ENCODE data around the gene FNBP1.

Gene FNBP1

DNA sequence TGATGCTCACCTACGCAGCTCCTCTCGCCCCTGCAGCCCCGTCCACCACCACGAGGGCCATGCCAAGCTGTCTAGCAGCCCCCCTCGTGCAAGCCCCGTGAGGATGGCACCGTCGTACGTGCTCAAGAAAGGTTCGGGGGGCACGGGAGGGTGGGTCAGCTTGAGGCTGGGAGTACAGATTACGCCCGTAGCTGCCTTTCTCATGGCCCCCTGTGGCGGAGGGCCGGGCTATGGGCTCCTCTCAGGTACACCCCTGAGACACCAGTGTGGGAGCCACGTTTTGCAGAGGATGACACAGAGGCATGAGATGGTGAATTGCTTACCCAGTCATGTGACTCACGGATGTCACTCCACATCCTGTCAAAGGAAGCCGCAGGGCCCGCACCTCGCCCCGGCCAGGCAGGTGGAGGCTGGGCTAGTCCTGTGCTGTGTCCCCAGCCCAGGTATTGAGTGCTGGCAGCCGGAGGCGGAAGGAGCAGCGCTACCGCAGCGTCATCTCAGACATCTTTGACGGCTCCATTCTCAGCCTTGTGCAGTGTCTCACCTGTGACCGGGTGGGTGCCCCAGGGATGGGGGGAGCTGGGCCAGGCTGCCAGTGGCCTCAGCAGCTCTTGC is 174.0 kb downstream of the FNBP1 start:
- no peak for TF ChIP-seq POLR2A (IDR thresholded peaks at IDR 0.05; ENCODE audit: low read depth, low read length)
- FAIRE-seq, result no peak
- DNase-seq (ENCODE audit: insufficient read length, low spot score), result no peak

DNA sequence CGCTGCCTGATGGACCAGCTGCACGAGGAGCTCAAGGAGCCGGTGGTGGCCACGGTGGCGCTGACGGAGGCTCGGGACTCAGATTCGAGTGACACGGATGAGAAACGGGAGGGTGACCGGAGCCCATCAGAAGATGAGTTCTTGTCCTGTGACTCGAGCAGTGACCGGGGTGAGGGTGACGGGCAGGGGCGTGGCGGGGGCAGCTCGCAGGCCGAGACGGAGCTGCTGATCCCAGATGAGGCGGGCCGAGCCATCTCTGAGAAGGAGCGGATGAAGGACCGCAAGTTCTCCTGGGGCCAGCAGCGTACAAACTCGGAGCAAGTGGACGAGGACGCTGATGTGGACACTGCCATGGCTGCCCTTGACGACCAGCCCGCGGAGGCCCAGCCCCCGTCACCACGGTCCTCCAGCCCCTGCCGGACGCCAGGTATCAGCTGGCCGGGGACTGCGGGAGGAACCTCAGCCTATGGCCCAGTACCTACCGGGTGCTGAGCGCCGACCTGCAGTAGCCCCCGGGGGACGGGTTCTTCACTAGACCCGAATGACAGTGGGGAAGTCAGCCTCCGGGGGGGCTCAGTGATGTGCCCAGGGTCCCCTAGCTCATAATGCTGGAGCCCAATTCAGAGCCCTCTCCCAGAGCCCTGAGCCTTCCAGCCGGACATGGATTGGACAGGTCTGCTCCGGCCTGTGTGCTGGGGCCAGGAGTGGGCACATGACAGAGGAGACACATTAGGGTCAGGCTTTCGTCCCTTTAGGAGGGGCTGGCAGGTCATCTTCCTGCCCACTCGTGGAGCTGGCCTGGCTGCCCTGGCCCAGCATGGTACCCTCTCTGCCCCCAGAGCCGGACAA is 174.7 kb downstream of the FNBP1 start:
- no peak for DNase-seq (ENCODE audit: insufficient read length, low spot score)
- FAIRE-seq, result no peak
- TF ChIP-seq POLR2A (IDR thresholded peaks at IDR 0.05; ENCODE audit: low read depth, low read length), result no peak

DNA sequence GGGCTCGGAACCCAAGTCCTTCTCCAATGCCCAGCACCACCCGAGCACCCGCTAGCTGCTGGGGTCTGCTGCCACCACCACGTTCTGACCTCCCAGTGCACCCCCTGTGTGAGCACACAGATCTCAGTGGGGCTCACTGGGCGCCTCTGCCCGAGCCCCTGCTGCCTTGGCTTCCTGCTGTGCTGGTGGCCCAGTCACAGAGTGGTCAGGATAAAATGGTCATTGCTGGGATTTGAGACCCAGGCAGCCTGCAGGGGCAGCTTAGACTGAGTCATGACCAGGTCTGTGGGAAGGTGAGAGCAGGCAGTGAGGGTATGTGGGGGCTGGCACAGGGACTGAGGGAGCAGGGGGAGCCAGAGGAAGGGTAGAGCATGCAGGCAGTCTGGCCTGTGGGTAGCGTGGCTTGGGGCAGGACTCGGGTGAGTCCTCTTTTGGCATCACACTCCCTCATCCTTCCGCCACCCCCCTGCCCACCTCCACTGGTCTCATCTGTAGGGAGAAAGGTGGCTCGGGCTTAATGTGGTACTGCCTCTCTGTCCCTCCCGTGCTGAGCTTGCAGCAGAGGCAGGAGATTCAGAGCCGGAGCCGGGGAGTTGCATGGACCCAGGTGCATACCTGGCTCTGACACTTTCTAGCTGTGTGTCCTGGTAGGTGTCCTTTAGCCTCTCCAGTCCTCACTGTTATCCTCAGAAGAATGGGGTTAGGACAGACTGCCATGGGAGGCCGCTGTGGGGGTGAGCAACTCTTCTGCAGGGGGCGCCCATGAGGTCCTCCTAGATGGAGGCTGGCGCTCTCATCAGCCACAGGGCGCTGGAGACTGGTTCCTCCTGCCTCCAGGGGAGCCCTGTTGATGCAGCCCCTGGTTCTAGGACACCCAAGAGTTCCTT is 175.6 kb downstream of the FNBP1 start:
- DNase-seq (ENCODE audit: insufficient read length, low spot score), result no peak
- FAIRE-seq, result no peak
- no peak for TF ChIP-seq POLR2A (IDR thresholded peaks at IDR 0.05; ENCODE audit: low read depth, low read length)

DNA sequence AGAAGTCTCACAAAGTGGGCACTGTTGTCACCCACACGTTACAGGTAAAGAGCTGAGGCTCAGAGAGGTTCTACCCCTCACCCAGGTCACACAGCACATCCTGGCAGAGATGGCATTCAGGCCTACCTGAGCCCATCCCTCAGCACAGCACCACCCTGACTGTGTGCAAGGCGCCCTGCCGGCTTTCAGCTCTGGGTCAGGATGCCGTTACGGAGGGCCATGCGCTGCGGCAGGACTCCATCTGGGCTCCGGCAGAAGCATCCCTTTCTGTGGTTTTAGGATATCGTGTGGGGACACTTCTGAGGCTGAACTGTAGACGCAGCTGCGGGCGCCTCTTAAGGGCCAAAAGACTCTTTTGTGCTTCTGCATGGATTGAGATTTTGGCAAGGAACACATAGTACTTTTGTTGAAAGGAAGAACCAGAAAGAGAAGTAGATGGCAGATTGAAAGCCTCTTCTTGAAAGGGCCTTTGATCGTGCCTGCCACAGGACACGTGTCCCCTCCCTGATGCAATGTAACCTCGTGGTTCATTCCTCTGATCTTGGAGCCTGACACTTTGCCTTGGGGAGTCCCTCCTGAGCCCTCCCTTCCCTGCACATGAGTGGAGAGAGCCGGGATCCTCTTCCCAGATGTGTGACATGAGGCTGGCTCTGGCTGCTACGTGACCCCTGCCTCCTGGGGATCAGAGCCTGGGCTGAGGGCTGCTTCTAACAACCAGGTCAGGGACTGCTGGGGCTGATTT is 176.4 kb downstream of the FNBP1 start:
- no peak for DNase-seq (ENCODE audit: insufficient read length, low spot score)
- FAIRE-seq, result no peak
- TF ChIP-seq POLR2A (IDR thresholded peaks at IDR 0.05; ENCODE audit: low read depth, low read length), result no peak

DNA sequence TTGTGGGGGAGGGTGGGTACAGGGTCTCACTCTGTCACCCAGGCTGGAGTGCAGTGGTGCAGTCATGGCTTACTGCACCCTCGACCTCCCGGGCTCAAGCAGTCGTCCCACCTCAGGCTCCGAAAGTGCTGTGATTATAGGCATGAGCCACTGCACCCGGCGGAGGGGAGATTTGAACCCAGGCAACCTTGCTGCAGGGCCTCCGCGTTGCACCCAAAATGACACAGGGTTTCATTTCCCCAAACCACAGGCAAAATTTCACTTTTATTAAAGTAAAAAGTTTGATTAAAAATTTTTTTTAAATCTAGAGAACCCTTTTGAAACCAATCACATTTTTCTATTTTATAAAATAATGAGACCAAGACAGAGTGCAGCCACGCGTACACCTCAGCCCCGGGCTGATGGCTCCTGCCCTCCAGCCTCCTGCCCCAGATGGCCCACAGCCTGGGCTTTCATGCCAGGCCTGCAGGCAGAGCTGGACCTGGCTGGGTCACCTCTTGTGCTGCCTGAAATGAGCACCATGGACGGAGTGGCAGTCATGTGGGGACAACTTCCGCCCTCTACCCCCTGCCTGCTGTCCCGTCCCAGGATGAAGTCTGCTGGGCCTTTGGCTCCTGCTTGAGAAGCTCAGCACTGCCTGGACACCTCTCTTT is 177.2 kb downstream of the FNBP1 start:
- no peak for FAIRE-seq
- no peak for TF ChIP-seq POLR2A (IDR thresholded peaks at IDR 0.05; ENCODE audit: low read depth, low read length)
- DNase-seq (ENCODE audit: insufficient read length, low spot score), result no peak

DNA sequence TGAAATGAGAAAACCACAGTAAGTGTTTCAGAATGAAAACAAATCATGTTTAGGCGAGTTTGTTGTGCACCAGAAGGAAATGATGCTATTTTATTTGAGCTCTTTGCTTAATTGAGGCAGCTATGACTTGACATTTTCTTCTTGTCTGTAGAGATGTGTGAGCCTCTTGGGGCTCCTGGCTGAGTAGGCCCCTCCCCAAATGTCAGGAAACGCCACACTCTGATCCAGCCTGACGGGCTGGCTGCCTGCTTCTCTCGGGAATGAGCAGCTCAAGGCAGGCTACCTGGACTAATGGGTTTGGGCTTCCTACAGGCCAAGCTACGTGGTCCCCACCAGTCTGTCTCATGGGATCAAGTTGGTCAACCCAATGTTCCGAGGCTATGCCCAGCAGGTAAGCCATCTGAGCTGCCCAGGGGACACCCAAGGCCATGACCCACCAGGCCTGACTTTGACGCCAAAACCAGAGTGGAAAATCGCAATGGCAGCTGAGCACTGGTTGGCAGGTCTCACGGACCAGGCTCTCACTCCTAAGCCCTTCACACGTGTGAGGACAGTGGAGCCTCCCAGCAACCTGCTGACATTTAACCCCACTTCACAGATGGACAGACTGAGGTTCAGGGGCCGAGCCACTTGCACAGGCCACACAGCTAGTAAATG is 177.9 kb downstream of the FNBP1 start:
- no peak for DNase-seq (ENCODE audit: insufficient read length, low spot score)
- no peak for FAIRE-seq
- no peak for TF ChIP-seq POLR2A (IDR thresholded peaks at IDR 0.05; ENCODE audit: low read depth, low read length)

DNA sequence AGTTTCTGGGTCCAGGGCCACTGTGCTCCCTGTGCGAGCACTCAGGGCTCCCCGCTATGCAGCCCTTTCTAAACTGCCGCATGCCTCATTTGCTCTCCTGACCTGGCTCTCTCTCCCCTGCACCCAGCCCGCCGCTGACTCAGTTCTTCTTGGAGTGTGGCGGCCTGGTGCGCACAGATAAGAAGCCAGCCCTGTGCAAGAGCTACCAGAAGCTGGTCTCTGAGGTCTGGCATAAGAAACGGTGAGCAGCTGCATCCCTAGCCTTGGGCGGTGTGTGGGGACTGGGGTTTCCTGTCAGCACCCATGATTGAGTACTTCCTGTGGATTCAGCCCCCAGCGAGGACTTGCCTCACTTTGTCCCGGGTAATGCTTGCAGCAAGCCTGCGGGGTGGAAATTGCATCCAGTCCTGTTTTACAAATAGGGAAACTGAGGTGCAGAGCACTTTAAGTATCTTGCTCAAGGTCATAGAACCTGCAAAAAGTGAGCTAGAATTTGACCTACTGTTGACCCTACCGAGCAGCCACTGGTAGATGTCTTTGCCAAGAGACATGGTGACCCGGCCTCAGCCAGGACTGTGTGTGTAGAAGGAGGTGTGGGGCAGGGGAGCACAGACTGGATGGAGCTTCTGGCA is 179.8 kb downstream of the FNBP1 start:
- FAIRE-seq, result peak; percentile 78
- DNase-seq (ENCODE audit: insufficient read length, low spot score), result peak; percentile 67
- TF ChIP-seq POLR2A (IDR thresholded peaks at IDR 0.05; ENCODE audit: low read depth, low read length), result no peak

DNA sequence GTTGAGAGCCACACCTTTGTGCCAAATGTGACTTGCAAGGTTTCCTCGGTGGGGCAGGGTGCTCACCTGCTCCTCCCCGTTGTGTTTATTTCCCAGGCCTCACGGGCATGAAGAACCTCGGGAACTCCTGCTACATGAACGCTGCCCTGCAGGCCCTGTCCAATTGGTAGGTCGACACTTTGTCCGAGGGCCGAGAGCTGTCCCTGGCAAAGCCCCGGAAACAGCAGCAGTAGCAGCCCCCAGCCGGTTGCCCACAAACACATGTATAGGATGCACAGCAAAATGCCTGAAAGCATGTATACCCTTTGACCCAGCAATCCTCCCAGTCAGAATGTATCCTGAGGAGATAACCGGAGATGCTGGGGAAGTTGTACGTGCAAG is 181.6 kb downstream of the FNBP1 start:
- TF ChIP-seq POLR2A (IDR thresholded peaks at IDR 0.05; ENCODE audit: low read depth, low read length), result no peak
- FAIRE-seq (no peak), DNase-seq (ENCODE audit: insufficient read length, low spot score) (no peak)

DNA sequence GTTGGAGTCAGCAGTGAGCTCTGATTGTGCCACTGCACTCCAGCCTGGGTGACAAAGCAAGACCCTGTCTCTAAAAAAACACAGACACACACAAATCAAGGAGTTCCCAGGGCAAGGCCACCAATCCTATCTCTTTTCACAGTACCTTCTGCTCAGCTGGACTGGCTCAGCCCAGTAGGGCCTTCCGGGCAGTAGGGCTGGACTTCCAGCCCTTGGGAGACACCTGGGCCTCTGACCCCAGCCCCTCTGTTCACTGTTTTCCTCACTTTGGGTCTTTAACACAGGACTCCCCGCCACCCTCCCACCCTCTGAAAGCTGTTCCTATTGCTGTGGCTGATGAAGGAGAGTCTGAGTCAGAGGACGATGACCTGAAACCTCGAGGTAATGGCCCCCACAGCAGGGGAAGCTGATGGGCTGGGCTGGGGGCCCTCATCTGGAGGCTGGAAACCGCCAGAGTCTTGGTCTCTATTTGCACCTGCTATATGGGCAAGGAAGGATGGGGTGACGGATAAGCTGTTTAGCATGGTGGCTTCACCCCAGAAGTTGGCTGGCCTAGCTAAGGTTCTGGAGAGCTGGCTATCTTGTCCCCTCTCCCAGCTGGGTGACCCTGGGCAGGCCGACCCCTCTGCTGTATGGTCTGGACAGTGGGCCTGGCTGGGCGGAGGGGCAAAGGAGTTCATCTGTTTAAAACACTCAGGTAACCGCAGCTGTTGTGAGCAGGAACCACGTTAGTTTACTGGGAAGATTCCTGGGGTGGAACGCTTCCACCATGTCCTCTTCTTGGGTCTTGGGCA is 182.1 kb downstream of the FNBP1 start:
- no peak for DNase-seq (ENCODE audit: insufficient read length, low spot score)
- no peak for TF ChIP-seq POLR2A (IDR thresholded peaks at IDR 0.05; ENCODE audit: low read depth, low read length)
- no peak for FAIRE-seq

DNA sequence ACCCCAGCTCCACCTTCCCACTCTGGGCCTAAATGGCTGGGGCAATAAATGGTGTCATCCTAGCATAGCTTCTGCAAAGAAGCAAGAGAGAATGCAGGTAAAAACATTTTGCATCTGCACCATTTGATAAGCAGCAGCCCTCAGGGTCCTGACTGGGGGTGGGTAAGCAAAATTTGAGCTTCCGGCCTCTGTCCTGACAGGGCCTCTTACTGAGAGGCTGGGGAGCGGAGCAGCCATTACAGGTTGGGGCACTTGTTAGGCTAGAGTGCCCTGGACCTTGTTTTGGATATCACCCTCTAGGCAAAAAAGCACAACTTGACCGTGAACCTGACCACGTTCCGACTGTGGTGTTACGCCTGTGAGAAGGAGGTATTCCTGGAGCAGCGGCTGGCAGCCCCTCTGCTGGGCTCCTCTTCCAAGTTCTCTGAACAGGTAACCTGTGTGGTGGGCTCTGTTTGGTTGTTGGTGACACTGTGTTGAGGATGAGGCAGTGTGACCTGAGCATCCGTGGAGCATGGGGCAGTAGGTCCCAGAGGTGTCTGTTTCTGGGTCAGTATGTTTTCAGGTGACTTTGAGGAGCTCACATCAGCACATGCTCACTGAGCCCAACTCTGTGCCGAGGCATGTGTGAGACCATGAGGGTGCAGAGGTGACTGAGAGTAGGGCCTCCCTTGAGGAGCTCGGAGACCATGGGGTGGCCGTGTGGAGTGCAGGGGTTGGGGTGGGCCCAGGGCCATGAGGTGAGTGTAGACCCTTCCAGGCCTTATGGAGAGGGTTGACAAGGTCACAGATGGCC is 184.6 kb downstream of the FNBP1 start:
- TF ChIP-seq POLR2A (IDR thresholded peaks at IDR 0.05; ENCODE audit: low read depth, low read length), result no peak
- no peak for FAIRE-seq
- no peak for DNase-seq (ENCODE audit: insufficient read length, low spot score)

DNA sequence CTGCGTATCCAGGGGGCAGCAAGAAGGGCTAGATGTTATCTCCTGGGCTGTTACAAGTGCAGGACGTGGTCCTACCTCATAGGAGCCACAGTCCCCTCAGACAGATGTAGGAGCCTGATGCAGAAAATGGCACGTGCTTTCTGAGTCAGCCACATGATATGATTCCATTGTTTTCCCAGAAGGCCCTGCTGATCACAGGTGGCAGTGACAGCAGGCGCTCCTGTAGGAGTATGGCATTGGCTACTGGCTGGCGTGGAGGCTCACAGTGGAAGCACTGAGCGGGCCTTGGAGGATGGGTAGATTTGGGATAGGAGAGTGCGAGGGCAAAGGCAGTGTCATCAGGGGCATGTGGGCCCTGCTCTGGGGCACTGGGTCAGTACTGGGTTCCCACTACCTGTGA is 185.8 kb downstream of the FNBP1 start:
- DNase-seq (ENCODE audit: insufficient read length, low spot score), result no peak
- no peak for TF ChIP-seq POLR2A (IDR thresholded peaks at IDR 0.05; ENCODE audit: low read depth, low read length)
- no peak for FAIRE-seq

All from H54 (cell line).